ENCODE measurements around the gene PLEKHA6.
A peak's percentile ranks its signal among the peaks of the same experiment; 100 is the strongest.

Gene PLEKHA6

GRCh38 chr1:204292740-204293139 is 67.0 kb downstream of the PLEKHA6 start:
- Histone ChIP-seq H3K36me3 (no peaks in the 10 kb centered on the region), H3K4me1 (peaks cover 0 to 67% (median 44%) of the 10 kb centered on the region in 4 donors), H3K4me3 (no peak overlapping the region), H3K27ac (peak overlapping the region; percentile 71 to 79), H3K9me3 (no peaks in the 10 kb centered on the region), H3K27me3 (no peaks in the 10 kb centered on the region)
- no peak for DNase-seq
- intact Hi-C loops (cut with DNase I; ENCODE audit: low total_unique reads), result no loop called here
- TF ChIP-seq CTCF (IDR thresholded peaks at IDR 0.05), result no peak

GRCh38 chr1:204289280-204289679 is 70.4 kb downstream of the PLEKHA6 start:
- H3K27ac ChIP-seq, result peak overlapping the region in 1 of 2 donors; percentile 67
- no peaks in the 10 kb centered on the region for H3K36me3 ChIP-seq
- no peak overlapping the region for H3K4me3 ChIP-seq
- TF ChIP-seq CTCF (IDR thresholded peaks at IDR 0.05), result no peak
- H3K4me1 ChIP-seq, result peaks cover 0 to 59% (median 38%) of the 10 kb centered on the region in 4 donors
- intact Hi-C loops (cut with DNase I; ENCODE audit: low total_unique reads), result no loop called here
- H3K9me3 ChIP-seq, result no peaks in the 10 kb centered on the region
- H3K27me3 ChIP-seq, result no peaks in the 10 kb centered on the region
- DNase-seq, result no peak

GRCh38 chr1:204288021-204288588 is 71.6 kb downstream of the PLEKHA6 start:
- DNase-seq, result peak; percentile 74 to 88
- no peaks in the 10 kb centered on the region for H3K27me3 ChIP-seq
- H3K4me3 ChIP-seq, result peak overlapping the region in 1 of 2 donors; percentile 9
- H3K36me3 ChIP-seq, result no peaks in the 10 kb centered on the region
- H3K27ac ChIP-seq, result peak overlapping the region; percentile 10 to 67
- intact Hi-C loops (cut with DNase I; ENCODE audit: low total_unique reads), result no loop called here
- no peak for TF ChIP-seq CTCF (IDR thresholded peaks at IDR 0.05)
- peaks cover 0 to 54% (median 31%) of the 10 kb centered on the region in 4 donors for H3K4me1 ChIP-seq
- H3K9me3 ChIP-seq, result no peaks in the 10 kb centered on the region

- no peaks in the 10 kb centered on the region for H3K9me3 ChIP-seq
- H3K4me1 ChIP-seq, result peaks cover 0 to 51% (median 33%) of the 10 kb centered on the region in 4 donors
- no peak for TF ChIP-seq CTCF (IDR thresholded peaks at IDR 0.05)
- peak overlapping the region; percentile 10 to 67 for H3K27ac ChIP-seq
- H3K27me3 ChIP-seq, result peaks cover 0 to 1% of the 10 kb centered on the region in 2 donors
- intact Hi-C loops (cut with DNase I; ENCODE audit: low total_unique reads), result no loop called here
- H3K4me3 ChIP-seq, result peak overlapping the region in 1 of 2 donors; percentile 9
- no peak for DNase-seq
- H3K36me3 ChIP-seq, result no peaks in the 10 kb centered on the region
Observed at GRCh38 chr1:204287466-204287891, 72.2 kb downstream of the PLEKHA6 start.

- H3K36me3 ChIP-seq, result no peaks in the 10 kb centered on the region
- H3K4me1 ChIP-seq, result peaks cover 0 to 51% (median 34%) of the 10 kb centered on the region in 4 donors
- peak in 1 of 2 donors; percentile 77 for DNase-seq
- no peaks in the 10 kb centered on the region for H3K9me3 ChIP-seq
- peak overlapping the region; percentile 9 to 30 for H3K4me3 ChIP-seq
- H3K27me3 ChIP-seq, result peaks cover 0 to 3% of the 10 kb centered on the region in 2 donors
- TF ChIP-seq CTCF (IDR thresholded peaks at IDR 0.05), result peak in 1 of 2 experiments; percentile 15
- peak overlapping the region; percentile 10 to 67 for H3K27ac ChIP-seq
- intact Hi-C loops (cut with DNase I; ENCODE audit: low total_unique reads), result no loop called here
Observed at GRCh38 chr1:204286831-204287421, 72.8 kb downstream of the PLEKHA6 start.
